NB4 (cell line): ENCODE measurements around the gene MIA3.
"Not testable (repeated sequence)": the region's sequence is repeated elsewhere in the genome, so short reads cannot be mapped to it uniquely, and the experiment has no call there.

ENCODE experiments used
- DNase-seq: peaks from one replicate; pipeline ENCODE4 v3.0.0; 2010; ENCODE audit warnings: low read depth
- H3K4me3 ChIP-seq: one replicate; pipeline ENCODE4 v1.5.1; 2011; ENCODE audit warnings: mild to moderate bottlenecking, low read depth, low read length, moderate library complexity
- MYC ChIP-seq: IDR thresholded peaks from 2 replicates; pipeline ENCODE4 v1.6.1; 2011; ENCODE audit warnings: low read depth, low read length
- POLR2A ChIP-seq: IDR thresholded peaks from 2 replicates; pipeline ENCODE4 v1.6.1; 2011; ENCODE audit warnings: mild to moderate bottlenecking; ENCODE audit not compliant: insufficient read length; ENCODE audit errors: extremely low read depth
- TF ChIP-seq, protein P1 (sequence below): IDR thresholded peaks from one replicate; pipeline ENCODE4 v1.5.1; 2012; ENCODE audit warnings: low read depth, low read length
- TF ChIP-seq, protein P2 (sequence below): IDR thresholded peaks from 2 replicates; pipeline ENCODE4 v1.6.1; 2011; ENCODE audit warnings: low read depth, low read length

MIA3 gene

DNA sequence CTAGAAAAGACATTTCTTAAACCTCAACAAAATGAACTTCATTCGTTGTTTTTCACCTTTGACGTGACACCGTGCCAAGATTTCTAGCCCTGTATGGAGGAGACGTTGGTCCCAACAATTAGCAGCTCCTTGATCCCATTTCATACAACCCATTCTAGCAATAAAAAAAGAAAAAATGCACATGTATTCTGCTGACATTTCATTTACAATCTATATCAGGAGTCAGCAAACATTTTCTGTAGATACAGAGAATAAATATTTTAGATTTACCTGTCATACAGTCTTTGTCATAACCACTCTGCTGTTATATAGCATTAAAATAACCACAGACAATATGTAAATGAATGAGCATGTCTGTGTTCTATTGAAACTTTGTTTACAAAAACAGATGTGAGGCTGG is 21.2 kb upstream of the MIA3 start:
- TF ChIP-seq, protein P1, sequence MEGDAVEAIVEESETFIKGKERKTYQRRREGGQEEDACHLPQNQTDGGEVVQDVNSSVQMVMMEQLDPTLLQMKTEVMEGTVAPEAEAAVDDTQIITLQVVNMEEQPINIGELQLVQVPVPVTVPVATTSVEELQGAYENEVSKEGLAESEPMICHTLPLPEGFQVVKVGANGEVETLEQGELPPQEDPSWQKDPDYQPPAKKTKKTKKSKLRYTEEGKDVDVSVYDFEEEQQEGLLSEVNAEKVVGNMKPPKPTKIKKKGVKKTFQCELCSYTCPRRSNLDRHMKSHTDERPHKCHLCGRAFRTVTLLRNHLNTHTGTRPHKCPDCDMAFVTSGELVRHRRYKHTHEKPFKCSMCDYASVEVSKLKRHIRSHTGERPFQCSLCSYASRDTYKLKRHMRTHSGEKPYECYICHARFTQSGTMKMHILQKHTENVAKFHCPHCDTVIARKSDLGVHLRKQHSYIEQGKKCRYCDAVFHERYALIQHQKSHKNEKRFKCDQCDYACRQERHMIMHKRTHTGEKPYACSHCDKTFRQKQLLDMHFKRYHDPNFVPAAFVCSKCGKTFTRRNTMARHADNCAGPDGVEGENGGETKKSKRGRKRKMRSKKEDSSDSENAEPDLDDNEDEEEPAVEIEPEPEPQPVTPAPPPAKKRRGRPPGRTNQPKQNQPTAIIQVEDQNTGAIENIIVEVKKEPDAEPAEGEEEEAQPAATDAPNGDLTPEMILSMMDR: no peak
- DNase-seq: no peak
- H3K4me3 ChIP-seq: no peak overlapping the region

DNA sequence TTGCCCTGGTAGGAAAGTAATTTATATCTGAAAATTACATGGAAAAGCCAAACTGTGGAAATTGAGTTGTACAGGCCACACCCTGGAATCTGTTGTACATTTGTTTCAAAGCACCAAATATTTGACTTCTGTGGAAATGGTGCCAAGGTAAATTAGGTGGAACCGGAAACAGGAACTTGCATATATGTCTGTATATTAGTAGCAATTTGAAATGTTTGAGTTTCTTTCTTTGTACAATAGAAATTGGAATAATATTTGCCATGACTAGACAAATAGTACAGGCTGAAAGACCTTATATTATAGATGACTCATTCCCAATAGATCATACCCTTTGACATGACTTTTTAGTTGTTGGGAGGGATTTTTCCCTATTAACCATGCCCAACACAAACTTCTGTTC is 17.6 kb upstream of the MIA3 start:
- no peak for DNase-seq
- TF ChIP-seq, protein P1: no peak
- TF ChIP-seq POLR2A: no peak
- TF ChIP-seq, protein P2, sequence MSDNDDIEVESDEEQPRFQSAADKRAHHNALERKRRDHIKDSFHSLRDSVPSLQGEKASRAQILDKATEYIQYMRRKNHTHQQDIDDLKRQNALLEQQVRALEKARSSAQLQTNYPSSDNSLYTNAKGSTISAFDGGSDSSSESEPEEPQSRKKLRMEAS: no peak
- H3K4me3 ChIP-seq: no peak overlapping the region

DNA sequence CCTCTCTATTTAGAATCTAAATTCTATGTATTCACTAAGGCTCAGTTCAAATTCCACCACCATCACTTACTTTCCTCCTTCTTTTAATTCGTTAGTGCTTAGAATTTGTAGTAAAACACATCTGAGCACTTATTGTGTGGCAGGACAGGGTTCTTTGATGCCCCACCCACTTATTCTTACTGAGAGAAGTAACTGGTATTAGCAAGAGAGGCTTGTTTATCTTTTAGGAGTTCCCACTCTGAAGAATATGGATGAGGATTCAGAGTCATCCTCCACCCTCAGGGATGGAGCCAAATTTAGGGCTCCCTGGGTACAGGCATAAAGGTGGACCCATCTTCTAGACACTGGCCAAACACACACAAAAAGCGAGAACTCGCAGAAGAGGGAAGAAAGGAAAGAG is 16.6 kb upstream of the MIA3 start:
- H3K4me3 ChIP-seq: no peak overlapping the region
- no peak for DNase-seq
- TF ChIP-seq, protein P1: no peak
- no peak for TF ChIP-seq MYC

DNA sequence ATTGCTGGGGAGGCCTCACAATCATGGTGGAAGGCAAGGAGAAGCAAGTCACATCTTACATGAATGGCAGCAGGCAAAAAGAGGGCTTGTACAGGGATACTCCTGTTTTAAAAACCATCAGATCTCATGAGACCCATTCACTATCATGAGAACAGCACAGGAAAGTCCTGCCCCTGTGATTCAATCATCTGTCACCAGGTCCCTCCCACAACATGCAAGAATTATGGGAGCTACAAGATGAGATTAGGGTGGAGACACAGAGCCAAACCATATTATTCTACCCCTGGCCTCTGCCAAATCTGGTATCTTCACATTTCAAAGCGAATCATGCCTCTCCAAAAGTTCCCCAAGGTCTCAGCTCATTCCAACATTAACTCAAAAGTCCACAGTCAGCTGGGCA is 11.1 kb upstream of the MIA3 start:
- TF ChIP-seq, protein P2: no peak
- TF ChIP-seq, protein P1: no peak
- no peak for TF ChIP-seq POLR2A
- no peak for TF ChIP-seq MYC
- no peak for DNase-seq
- no peak overlapping the region for H3K4me3 ChIP-seq

DNA sequence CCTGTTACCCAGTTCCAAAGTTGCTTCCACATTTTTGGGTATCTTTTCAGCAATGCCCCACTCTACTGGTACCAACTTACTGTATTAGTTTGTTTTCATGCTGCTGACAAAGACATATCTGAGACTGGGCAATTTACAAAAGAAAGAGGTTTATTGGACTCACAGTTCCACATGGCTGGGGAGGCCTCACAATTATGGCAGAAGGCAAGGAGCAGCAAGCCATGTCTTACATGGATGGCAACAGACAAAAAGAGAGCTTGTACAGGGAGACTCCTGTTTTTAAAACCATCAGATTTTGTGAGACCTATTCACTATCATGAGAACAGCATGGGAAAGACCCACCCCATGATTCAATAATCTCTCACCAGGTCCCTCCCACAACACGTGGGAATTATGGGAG is 8.8 kb upstream of the MIA3 start:
- not testable (repeated sequence) for DNase-seq, H3K4me3 ChIP-seq

DNA sequence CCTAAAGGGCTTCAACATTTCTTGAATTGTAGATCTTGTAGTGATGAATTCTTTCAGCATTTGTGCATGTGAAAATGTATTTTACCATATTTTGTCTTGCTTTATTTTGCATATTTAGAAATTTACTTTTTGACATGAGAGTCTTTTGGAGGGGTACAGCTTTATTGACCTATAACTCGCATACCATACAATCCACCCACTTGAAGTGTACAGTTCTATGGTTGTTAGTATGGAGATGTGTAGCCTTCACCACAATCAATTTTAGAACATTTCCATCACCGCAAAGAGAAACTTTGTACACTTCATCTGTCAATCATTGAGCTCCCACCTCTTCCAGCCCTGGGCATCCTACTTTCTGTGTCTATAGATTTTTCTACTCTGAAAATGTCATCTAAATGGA is 7.2 kb upstream of the MIA3 start:
- TF ChIP-seq, protein P2: no peak
- TF ChIP-seq POLR2A (no peak), MYC (no peak)
- TF ChIP-seq, protein P1: no peak
- no peak for DNase-seq
- H3K4me3 ChIP-seq: no peak overlapping the region

DNA sequence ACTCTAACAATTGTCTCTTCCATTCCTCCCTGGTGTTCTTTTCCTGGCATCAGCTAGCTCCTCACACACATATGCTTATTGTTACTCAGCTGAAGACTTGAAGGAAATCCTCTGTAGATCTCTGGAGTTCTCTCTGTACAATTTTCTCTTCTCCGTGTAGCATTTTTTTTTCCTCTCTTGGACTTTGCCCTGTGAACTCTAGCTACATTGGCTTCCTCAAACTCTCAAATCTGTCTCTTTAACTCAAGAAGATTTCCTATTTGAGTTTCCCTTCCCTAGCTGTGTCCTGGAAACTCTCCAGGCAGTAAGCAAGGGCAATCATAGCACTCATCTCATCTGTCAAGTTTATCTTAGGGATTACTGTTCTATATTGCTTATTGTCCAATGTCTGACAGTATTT is 4.3 kb upstream of the MIA3 start:
- no peak for DNase-seq
- TF ChIP-seq MYC (no peak), POLR2A (no peak)
- TF ChIP-seq, protein P1: no peak
- TF ChIP-seq, protein P2: no peak
- H3K4me3 ChIP-seq: no peak overlapping the region
